Tibial nerve (tissue), 4 donors: ENCODE data around the gene VOPP1. TPM values are rescaled to one million over a fixed set of nuclear protein-coding genes. Genes with fewer than 3 reads are reported as not detected.

Source experiments
- DNase-seq, 2 donors: peaks; one replicate each; pipeline ENCODE4 v3.0.0-alpha.2; 2019; ENCODE audit warnings: low spot score in 2 of 2
- H3K27ac ChIP-seq, 4 donors: fragments of 200-600 bp; sonication (generic) in 3 of 4; one replicate each; pipeline ENCODE4 v1.5.1; 2017 to 2019; ENCODE audit warnings: mild to moderate bottlenecking in 1 of 4
- H3K27me3 ChIP-seq, 2 donors: fragments of 200-600 bp; sonication (generic) in 1 of 2; one replicate each; pipeline versions ENCODE4 v1.5.1 to v1.6.0; 2017 to 2019
- H3K36me3 ChIP-seq, 3 donors: fragments of 200-600 bp; sonication (generic); one replicate each; pipeline ENCODE4 v1.5.1; 2018 to 2019
- H3K4me1 ChIP-seq, 4 donors: fragments of 200-600 bp; sonication (generic) in 3 of 4; one replicate each; pipeline ENCODE4 v1.5.1; 2017 to 2019
- H3K4me3 ChIP-seq, 4 donors: fragments of 200-600 bp; sonication (generic) in 3 of 4; one replicate each; pipeline ENCODE4 v1.5.1; 2017 to 2019; ENCODE audit warnings: mild to moderate bottlenecking in 1 of 4, moderate library complexity in 1 of 4
- H3K9me3 ChIP-seq, 4 donors: fragments of 200-600 bp; sonication (generic) in 3 of 4; one replicate each; pipeline ENCODE4 v1.5.1; 2017 to 2019
- EP300 ChIP-seq, 2 donors: sonication (generic); formaldehyde crosslinking; IDR thresholded peaks; one replicate each; pipeline ENCODE4 v1.6.1; 2017; ENCODE audit warnings: antibody characterized with exemption in 2 of 2, mild to moderate bottlenecking in 1 of 2
- POLR2A ChIP-seq, 2 donors: fragments of 450-650 bp; IDR thresholded peaks; one replicate each; pipeline ENCODE4 v1.6.1; 2017; ENCODE audit warnings: antibody characterized with exemption in 2 of 2, mild to moderate bottlenecking in 2 of 2, moderate library complexity in 2 of 2
- WGBS, 2 donors: methylation state at CpG; one replicate each; pipeline ENCODE4 v1.1.5; 2018; 5-methylcytosine and 5-hydroxymethylcytosine counted together
- total RNA-seq, 4 donors: library from RNA; depleted of rRNA; stranded (reverse); fragments of >200 nt; gene quantifications; one replicate each; pipeline ENCODE4 v1.1.0, GENCODE V29; 2016
- TF ChIP-seq, protein P1 (sequence below), 5 experiments: fragments of 200-600 bp in 3 of 5; fragments of 450-650 bp in 2 of 5; sonication (generic) in 3 of 5; IDR thresholded peaks; one replicate each; pipeline ENCODE4 v1.5.1; 2016 to 2019; ENCODE audit warnings: antibody characterized with exemption in 5 of 5, mild to moderate bottlenecking in 3 of 5, moderate library complexity in 2 of 5

VOPP1 gene
- total RNA-seq, 4 donors from 2014 or later, result 49.2 to 58.5 (median 54.8) TPM

GRCh38 chr7:55504093-55504859 lies 68.0 kb downstream of the VOPP1 start:
- no peaks in the 10 kb centered on the region for H3K9me3 ChIP-seq
- H3K4me3 ChIP-seq, result no peak overlapping the region
- no peaks in the 10 kb centered on the region for H3K36me3 ChIP-seq
- TF ChIP-seq, protein P1, sequence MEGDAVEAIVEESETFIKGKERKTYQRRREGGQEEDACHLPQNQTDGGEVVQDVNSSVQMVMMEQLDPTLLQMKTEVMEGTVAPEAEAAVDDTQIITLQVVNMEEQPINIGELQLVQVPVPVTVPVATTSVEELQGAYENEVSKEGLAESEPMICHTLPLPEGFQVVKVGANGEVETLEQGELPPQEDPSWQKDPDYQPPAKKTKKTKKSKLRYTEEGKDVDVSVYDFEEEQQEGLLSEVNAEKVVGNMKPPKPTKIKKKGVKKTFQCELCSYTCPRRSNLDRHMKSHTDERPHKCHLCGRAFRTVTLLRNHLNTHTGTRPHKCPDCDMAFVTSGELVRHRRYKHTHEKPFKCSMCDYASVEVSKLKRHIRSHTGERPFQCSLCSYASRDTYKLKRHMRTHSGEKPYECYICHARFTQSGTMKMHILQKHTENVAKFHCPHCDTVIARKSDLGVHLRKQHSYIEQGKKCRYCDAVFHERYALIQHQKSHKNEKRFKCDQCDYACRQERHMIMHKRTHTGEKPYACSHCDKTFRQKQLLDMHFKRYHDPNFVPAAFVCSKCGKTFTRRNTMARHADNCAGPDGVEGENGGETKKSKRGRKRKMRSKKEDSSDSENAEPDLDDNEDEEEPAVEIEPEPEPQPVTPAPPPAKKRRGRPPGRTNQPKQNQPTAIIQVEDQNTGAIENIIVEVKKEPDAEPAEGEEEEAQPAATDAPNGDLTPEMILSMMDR (IDR thresholded peaks at IDR 0.05), result no peak
- TF ChIP-seq POLR2A (IDR thresholded peaks at IDR 0.05) (no peak), EP300 (IDR thresholded peaks at IDR 0.05) (no peak)
- H3K27me3 ChIP-seq, result no peaks in the 10 kb centered on the region
- peaks cover 0 to 15% (median 1%) of the 10 kb centered on the region in 4 donors for H3K4me1 ChIP-seq
- no peak for DNase-seq
- 68 to 73% methylated on average over 5 to 6 of the region's 6 CpGs for WGBS, 2 donors
- no peak overlapping the region for H3K27ac ChIP-seq

GRCh38 chr7:55502858-55503440 lies 69.4 kb downstream of the VOPP1 start:
- Histone ChIP-seq H3K27me3 (no peaks in the 10 kb centered on the region), H3K36me3 (no peaks in the 10 kb centered on the region), H3K4me1 (peaks cover 0 to 15% (median 1%) of the 10 kb centered on the region in 4 donors), H3K4me3 (no peak overlapping the region), H3K27ac (no peak overlapping the region), H3K9me3 (no peaks in the 10 kb centered on the region)
- WGBS, 2 donors, result 86 to 88% methylated on average over 8 of the region's 8 CpGs
- TF ChIP-seq, protein P1 (IDR thresholded peaks at IDR 0.05), result no peak
- TF ChIP-seq EP300 (IDR thresholded peaks at IDR 0.05) (no peak), POLR2A (IDR thresholded peaks at IDR 0.05) (no peak)
- DNase-seq, result no peak

DNA sequence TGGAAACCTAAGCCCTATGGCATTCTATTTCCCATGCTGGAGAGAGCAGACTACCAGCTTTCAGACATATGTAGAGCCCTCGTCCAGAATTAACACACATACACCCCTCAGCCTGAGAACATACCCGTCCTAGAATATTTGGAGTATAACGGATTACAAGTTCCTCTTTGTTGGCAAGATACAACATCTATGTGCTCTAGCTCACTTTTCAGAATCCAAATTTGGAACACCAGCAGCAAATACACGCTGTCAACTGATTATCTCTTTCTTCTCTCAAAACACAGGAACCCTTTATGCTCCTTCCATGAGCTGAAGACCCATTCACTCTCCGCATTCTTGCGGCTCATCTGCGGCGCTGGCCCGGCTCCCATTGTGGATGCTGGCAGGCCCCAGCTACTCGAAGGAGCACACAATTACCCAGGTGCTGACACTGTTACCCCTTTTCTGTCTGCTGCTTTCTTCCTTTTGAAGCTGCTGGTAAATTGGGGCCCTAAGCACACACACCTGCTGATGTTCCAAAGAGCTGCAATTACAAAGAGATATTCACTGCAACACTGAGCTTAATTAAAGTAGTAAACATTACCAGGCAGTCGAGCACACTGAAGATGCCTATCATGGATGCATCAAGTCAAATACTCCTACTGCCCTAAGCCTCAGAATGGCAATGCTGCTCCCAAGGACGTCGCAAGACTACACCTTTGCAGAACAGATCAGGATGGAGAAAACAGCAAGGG lies 70.0 kb downstream of the VOPP1 start:
- no peak for DNase-seq
- Histone ChIP-seq H3K9me3 (no peaks in the 10 kb centered on the region), H3K27ac (no peak overlapping the region), H3K36me3 (peaks cover 0 to 5% (median 0%) of the 10 kb centered on the region in 3 donors), H3K27me3 (no peaks in the 10 kb centered on the region), H3K4me3 (no peak overlapping the region), H3K4me1 (peaks cover 0 to 15% (median 1%) of the 10 kb centered on the region in 4 donors)
- no peak for TF ChIP-seq POLR2A (IDR thresholded peaks at IDR 0.05)
- TF ChIP-seq EP300 (IDR thresholded peaks at IDR 0.05), result no peak
- TF ChIP-seq, protein P1 (IDR thresholded peaks at IDR 0.05), result no peak
- 58 to 59% methylated on average over 13 of the region's 13 CpGs for WGBS, 2 donors

DNA sequence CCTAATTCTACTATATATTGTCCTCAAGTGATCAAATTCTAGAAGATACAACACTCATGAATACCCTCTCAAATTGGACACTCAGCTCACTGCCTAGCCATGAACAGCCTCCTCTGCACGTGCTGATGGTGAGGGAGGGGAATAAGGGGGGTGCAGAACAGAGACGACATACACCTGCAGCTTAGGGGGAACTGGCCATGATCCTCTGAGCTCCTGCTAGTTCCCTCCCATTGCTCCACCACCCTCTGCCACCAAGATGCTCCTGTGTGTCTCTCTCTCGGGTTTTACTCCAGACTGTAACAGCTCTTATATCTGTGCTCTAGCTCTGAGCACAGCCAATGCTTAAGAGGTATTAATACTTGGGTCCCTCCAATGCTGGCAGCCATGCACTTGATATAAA lies 70.7 kb downstream of the VOPP1 start:
- DNase-seq, result no peak
- WGBS, 2 donors, result 54 to 59% methylated on average over 3 of the region's 3 CpGs
- Histone ChIP-seq H3K27ac (no peak overlapping the region), H3K9me3 (no peaks in the 10 kb centered on the region), H3K27me3 (no peaks in the 10 kb centered on the region), H3K4me3 (no peak overlapping the region), H3K36me3 (peaks cover 0 to 12% (median 5%) of the 10 kb centered on the region in 3 donors), H3K4me1 (peaks cover 0 to 15% (median 1%) of the 10 kb centered on the region in 4 donors)
- TF ChIP-seq, protein P1 (IDR thresholded peaks at IDR 0.05), result no peak
- TF ChIP-seq POLR2A (IDR thresholded peaks at IDR 0.05) (no peak), EP300 (IDR thresholded peaks at IDR 0.05) (no peak)
